Measurements from ENCODE around the gene ZFP36L1.

ZFP36L1 gene, protein sequence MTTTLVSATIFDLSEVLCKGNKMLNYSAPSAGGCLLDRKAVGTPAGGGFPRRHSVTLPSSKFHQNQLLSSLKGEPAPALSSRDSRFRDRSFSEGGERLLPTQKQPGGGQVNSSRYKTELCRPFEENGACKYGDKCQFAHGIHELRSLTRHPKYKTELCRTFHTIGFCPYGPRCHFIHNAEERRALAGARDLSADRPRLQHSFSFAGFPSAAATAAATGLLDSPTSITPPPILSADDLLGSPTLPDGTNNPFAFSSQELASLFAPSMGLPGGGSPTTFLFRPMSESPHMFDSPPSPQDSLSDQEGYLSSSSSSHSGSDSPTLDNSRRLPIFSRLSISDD

DNA sequence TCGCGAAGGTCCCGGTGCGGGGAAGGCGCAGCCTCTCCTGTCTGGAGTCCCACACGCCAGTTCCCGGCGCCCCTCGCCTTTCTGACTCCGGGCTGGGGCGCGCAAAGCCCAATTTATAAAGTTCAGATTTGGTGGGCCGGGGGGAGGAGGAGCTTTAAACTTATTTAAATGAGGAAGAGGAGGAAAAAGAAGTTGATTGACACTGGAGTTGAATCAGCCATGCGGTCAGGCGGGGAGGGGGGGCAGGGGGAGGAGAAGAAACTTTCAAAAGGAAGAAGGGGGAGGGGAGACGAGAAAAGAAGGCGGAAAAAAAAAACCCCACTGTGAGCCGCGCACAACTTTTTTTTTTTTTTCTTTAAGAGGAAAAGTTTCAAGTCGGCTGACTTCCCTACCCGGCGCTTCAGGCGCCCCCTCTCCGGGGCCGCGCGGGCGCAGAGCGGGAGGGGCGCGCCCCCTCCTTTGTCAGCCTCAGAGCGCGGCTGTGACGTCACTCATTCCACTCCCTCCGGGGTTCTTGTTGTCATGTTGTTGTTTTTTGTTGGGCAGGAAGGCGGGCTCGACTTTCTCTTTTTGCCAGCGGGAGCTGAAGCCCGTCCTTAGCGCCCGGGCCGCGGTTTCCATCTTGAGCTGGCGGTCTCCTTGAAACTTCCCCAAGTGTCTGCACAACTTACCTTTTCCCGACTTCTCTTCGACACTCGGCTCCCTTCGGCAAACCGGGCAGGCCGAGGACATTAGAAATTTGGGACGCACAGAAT lies at the start of gene ZFP36L1:
ZFP36L1 (minus strand) TSS at position 89 of the 755 bp plus-strand sequence. CDS start 129 bp downstream, outside the sequence.
- peak; percentile 96 for DNase-seq

DNA sequence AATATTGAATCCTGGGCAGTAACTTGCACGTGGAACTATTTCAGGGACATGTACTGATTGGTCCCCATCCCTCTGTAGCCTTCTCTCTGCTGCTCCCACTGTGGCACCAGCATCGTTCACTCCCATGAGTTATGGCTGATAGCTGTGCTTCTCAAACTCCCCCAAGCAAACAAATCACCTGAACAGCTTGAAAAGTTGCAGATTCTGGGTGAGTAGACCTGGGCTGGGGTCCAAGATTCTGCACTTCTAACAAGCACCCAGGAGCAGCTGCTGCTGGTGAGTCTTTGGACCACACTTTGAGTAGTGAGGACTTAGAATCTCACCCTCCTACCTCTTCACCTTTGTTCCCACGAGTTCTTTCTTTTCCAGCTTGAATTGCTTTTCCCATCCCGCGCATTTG lies 49.4 kb upstream of the ZFP36L1 start:
- DNase-seq: no peak

DNA sequence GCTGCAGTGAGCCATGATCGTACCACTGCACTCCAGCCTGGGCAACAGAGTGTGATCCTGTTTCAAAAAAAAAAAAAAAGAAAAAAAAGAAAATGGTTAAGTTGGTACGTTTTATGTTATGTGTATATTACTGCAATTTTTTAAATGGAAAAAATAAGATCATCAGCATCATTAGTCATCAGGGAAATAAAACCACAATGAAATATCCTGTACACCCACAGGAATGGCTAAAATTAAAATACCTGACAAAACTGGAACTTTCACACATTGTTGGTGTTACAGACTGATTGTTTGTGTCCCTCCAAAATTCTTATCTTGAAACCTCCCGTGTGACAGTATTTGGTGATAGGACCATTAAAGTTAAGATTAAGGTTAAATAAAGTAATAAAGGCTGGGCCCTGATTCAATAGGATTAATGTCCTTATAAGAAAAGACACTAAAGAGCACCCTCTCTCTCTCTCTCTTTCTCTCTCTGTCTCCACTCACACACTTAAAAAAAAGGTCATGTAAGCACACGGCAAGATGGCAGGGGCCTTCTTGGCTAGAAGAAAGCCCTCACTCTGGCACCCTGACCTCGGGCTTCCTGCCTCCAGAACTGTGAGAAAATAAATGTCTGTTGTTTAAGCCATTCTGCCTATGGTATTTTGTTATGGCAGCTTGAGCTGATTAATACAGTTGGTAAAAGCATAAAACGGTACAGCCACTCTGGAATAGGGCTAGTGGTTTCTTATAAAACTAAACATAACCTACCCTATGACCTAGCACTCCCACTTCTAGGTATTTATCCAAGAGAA lies 48.3 kb upstream of the ZFP36L1 start:
- DNase-seq: no peak

DNA sequence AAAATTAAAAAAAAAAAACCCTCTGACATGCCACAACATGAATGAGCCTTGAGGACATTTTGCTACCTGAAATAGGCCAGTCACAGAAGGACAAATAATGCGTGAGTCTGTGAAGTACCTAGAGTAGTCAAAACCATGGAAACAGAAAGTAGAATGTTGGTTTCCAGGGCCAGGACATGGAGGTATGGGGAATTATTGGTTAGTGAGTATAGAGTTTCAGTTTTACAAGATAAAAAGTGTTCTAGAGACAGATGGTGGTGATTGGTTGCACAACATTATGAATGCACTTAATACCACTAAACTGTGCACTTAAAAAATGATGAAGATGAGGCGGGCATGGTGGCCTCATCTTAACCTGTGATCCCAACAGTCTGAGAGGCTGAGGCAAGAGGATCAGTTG lies 47.6 kb upstream of the ZFP36L1 start:
- peak; percentile 59 for DNase-seq

- DNase-seq: no peak
These were observed 43.2 kb upstream of the ZFP36L1 start for GRCh38 chr14:68836082-68836481.

- no peak for DNase-seq
These were observed 41.9 kb upstream of the ZFP36L1 start for GRCh38 chr14:68834816-68835215.

GRCh38 chr14:68828698-68829097 lies 35.8 kb upstream of the ZFP36L1 start:
- DNase-seq: no peak

- no peak for DNase-seq
These were observed 32.9 kb upstream of the ZFP36L1 start for GRCh38 chr14:68825729-68826128.

DNA sequence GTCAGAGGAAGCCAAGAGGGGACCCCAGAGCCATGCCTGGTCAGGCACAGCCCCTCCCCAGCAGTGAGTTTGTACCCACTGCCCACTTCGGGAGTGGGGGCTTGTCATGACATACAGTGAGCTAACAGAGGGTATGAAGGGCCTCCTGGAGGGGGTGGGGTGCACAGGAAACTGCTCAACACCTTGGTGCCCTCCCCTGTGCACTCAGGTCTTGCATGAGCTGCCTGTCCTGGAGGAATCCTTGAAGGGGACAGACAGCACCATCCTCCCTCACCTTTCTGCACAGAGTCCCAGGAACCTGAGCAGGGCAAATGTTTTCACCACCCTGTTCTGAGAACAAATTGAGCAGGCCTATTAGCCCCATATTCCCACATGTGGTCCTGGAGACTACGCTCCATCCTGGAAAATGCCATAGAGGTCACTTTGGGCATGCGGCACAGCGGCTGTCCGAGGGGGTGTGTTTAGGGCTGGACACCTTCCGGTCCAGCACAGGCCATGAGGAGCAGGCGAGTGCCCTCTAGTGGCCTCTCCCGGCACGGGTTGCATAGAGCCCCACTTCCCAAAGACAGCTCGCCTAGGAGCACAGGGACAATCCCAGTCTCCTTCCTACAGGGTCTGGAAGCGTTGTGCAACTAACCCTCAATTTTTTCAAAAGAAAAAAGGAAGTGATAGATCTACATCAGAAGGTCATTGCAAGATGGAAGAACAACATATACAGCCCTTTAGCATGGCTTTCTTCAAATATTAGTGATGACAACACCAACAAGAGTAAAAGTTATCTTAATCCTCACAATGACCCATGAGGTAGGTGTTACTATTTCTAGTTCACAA lies 31.9 kb upstream of the ZFP36L1 start:
- peak; percentile 53 for DNase-seq

DNA sequence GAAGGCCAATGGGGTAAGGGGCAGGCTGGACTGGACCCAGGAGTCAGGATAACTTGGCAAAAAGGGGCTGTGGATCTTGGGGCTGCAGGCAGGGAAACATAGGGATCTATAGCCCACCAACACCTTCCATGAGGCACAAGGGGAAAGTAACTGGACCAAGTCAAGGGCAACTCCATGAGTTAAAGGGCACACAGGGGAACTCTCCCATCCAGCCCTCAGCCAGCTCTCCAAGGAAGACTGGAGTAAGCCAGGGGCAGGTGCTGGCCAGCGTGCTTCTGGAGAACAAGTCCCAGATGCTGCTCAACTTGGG lies 31.3 kb upstream of the ZFP36L1 start:
- no peak for DNase-seq

GRCh38 chr14:68823434-68824206 lies 30.8 kb upstream of the ZFP36L1 start:
- no peak for DNase-seq

- no peak for DNase-seq
These were observed 30.1 kb upstream of the ZFP36L1 start for GRCh38 chr14:68822926-68823325.

DNA sequence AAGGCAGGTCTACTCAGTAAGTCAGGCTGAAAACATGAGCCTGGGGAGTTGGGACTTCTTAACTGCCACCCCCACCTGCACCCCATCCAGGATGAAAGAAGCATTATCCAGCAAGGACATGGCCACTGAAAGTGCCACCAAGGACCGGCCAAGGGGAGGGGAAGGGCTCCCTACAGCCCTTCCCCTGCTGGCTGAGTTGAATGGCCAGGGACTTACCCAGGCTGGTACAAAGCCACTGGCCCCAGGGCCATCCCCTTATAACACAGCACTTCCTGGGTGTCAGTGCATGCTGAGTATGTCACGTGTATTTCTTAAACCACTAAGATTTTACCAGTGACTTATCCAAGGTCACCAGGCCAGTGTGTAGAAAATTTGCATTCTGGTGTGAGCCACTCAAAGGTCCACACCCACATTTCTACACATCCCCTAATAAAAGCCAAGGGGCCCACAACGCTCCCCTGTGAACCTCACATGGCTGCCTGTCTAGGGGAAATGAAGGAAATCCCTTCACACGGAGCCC lies 29.3 kb upstream of the ZFP36L1 start:
- DNase-seq: peak; percentile 55

DNA sequence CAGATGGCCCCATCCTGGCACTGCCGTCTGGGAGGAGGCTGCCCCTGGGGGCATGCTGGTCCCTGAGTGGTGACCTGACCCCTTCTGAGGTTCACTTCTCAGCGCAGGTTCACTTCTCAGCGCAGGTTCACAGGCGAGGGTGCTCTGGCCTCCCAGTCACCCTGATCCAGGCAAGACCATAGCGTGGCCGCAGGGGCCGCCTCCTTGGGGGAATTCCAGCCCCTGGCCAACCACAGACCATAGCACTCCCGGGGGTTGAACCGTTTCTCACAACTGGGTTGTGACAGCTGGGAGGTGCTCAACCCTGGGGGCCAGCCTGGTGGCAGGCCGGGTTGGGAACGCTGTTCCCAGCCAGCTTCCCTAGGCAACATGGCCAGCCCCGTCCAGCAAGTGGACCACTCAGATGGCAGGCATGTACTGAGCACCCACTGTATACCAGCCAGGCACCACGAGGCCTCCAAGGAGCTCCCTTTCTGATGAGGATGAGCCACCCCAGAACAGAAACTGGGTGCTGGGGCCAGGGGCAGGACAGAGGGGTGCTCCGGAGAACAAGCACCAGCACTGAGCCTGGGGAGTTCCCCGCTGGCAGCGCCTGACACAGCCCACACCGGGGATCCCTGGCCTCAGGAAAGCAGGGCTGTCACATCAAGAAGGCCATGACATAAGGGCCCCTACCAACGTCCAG lies 28.3 kb upstream of the ZFP36L1 start:
- DNase-seq: peak; percentile 32

DNA sequence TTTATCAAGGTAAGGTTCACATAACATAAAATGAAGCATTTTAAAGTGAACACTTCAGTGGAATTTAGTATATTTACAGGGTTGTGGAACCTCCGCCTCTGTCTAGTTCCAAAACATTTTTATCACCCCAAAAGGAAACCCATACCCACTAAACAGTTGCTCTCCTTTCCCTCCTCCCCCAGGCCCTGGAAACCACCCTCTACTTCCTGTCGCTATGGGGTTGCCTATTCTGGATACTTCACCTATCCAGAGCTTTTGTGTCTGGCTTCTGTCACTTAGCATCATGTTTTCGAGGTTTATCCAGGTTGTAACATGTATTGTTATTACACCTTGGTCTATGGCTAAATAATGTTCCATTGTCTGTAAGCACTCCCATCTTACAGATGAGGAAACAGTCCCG lies 27.7 kb upstream of the ZFP36L1 start:
- peak; percentile 57 for DNase-seq

DNA sequence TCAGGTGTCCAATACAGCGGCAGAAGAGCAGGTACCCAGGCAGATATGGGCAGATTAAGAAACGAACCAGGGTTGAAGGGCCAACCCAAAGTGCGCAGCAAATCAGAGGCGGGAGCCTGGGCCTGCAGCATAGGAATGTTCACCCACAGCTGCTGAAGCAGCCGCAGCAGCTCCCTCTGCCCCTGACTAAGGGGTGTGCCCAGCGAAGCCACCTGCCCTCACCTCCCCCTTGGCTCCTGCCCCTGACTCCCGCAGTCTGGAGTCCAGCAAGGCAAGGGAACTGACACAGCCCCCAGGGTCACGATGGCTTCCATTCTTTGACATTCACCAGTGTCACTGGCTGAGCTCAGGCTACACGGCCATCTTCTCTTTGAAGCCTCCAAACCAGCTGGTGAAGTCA lies 27.3 kb upstream of the ZFP36L1 start:
- DNase-seq: no peak

DNA sequence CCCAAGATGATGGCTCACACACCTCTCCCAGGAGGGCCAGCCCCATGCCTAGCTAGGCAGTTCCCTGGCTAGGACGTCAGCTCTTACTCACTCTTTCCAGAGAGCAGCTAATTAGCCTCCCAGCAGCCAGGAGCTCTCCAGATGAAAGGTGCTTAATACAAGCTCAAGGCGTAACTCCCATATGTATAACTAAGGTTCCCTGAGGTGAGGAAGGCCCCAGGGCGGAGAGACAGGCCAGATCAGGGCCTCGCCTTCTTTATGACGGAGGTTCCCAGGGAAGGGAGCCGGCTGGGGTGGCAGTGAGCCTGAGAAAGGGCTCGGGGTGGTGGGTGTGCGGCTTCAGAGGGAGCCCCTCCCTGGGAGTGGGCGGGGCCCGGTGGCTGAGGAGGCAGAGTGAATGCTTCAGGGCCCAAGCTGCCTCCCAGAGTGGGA lies 26.4 kb upstream of the ZFP36L1 start:
- DNase-seq: no peak

DNA sequence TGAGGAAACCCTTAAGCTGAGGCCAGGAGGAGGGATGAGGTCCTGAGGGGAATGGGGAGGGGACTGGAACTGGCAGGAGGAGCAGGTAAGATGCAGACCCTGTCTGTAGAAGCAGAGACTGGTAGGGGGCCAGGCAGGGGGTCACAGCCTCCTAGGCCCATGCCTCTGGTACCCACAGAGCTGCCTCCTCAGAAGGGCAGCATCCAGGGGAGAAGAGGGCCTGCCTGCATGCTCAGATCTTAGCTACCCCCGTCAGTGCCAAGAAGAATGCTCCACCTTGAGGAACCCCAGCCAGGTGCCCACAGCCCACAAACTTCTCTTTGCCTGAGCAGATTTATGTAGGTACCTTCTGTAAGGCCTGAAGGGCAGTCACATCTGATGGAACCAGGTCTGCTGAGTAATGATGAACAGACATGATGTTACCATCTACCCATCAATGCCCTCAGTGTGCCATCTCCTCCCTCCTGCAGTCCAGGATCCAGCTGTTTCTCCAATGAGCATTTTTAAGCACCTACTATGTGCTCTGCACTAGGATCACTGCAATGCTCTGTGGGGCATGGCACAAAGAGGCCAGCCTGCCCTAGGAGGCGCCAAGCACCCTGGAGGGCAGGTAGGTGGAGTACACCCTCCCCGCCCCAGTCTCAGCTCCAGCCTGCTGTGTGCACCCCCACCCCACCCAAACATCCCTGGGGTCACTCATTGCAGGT lies 24.8 kb upstream of the ZFP36L1 start:
- DNase-seq: no peak

DNA sequence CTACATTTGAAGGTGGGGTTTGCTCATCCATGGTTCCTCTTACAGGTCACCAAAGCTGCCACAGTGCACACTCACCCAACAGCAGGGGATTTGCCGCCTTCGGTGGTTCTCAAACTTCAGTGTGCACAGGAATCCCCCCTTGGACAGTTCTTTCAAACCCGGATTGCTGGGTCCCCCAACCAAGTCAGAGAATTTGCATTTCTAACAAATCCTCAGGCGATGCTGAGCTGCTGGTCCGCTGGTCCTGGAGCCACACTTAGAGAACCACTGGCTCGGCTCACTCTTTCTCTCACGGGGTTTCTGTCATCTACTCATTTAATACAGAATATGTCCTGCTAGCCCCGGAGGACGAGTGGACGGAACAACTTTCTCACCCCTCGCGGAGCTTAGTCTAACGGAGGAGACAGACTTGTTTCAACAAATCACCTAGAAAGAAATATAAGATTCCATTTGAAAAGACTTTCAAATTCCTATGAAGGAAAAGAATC lies 24.1 kb upstream of the ZFP36L1 start:
- DNase-seq: no peak
